GM21619 (cell line): ENCODE measurements around the gene MYCBP2.
"Not testable (repeated sequence)": the region's sequence is repeated elsewhere in the genome, so short reads cannot be mapped to it uniquely, and the experiment has no call there.

Experiments used
- ATAC-seq: cut with Tn5 transposase; IDR thresholded peaks from one replicate; pipeline ENCODE4 v1.9.1; 2021; ENCODE audit not compliant: unreplicated experiment

The MYCBP2 gene

DNA sequence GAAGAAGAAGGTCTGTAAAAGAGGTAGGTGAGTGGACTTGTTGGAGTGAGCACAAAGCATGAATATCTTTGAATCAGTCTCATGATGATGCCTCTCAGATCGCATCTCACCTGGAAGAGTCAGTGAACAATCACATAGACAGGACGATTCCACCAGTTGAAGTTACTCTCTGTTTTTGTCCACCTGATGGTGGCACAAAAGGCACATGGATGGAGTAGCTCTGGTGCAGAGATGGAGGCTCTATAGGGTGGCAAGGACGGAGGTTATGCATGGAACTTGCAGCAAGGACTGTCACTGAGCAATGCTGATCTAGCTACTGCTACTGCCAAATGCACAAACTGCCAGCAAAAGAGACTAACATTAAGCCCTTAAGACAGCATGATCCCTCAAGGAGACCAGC, 10.3 kb upstream of the MYCBP2 start:
- no peak for ATAC-seq

DNA sequence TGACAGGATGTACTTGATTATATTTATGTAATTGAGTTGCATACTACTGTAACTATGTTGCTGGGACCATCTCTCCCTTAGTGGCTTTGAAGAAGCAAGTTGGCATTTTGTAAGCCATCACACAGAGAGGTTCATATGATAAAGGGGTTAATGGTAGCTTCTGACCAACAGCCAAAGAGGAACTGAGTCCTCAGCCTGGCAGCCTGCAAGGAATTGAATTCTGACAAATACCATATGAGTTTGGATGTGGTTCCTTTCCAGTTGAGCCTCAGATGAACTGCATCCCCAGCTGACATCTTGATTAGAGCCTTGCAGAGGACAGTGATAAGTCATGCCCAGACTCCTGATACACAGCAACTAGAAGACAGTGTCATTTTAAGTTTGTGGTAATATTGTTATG, 8.6 kb upstream of the MYCBP2 start:
- ATAC-seq = no peak

GRCh38 chr13:77333594-77333993, 6.7 kb upstream of the MYCBP2 start:
- no peak for ATAC-seq

DNA sequence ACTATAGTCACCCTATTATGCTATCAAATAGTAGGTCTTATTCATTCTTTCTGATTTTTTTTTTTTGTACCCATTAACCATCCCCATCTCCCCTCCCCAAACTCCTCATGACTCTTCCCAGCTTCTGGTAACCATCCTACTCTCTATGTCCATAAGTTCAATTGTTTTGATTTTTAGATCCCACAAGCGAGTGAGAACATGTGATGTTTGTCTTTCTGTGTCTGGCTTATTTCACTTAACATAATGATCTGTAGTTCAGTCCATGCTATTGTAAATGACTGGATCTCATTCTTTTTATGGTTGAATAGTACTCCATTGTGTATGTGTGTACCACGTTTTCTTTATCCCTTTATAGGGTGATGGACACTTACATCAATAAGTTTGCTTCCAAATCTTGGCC, 4.5 kb upstream of the MYCBP2 start:
- ATAC-seq = no peak

DNA sequence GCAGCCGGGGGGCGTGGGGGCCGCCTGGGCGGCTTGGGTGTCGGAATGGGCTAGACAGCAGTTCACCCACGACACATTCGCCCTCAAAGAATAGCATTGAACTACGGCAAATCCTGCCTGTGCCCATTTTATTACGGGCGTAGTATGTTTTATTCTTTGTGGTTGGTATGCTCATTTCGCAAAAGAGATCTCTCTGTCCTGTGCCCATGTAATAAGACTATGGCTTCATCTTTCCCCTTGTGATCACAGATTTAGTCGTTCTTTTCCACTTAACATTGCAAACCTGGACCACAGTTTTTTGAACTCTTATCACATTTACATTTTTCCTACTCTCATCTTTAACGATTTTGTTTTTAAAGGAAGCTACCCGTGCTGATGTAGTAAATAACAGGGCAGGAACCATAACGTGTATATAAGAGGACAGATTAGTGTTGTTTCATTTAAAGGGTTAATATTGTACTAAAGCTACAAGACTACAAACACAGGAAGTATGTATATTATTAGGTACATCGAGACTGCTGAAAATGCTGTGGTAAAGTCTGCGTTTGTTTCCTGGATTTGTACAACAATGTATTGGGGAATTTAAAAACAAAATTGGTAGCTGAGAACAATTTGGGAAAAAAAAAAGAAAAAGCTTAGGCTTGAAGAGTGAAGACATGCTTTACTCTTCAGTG, 3.2 kb upstream of the MYCBP2 start:
- no peak for ATAC-seq

DNA sequence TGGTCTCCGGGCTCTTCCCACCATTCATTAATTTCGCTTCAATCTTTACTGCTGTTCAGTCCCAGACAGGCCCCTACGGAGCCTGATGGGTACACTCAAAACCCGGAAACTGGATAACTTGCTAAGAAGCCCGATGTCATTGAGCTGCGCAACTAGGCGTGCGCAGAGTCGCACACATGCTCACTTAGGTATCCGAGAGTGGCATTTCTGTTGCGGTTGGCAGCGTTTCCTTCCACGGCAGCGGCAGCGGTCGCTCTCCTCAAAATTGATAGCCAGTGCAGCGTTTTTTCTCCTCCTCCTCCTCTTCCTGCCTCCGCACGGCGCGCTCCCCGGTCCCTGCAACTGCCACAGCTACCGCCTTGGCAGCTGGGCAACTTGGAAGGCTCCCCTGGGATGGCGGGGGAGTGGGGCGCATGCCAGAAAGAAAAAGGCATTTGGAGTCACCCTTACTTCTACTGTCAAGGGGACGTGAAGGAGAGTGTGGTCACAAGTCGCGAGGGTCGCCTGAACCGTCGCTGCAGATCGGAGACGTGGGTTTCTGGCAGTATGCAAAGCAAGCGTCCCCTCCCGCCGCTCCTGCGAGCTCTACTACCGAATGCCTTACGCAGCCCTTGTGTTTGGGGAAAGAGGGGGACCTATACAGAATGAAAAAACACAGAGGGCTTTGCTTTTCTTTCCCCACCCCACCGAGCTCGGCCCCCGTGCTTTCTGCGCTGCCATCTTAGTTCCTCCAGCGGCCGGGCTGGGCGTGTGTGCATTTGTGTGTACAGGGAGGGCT, 2.4 kb upstream of the MYCBP2 start:
- ATAC-seq = peak; percentile 53

DNA sequence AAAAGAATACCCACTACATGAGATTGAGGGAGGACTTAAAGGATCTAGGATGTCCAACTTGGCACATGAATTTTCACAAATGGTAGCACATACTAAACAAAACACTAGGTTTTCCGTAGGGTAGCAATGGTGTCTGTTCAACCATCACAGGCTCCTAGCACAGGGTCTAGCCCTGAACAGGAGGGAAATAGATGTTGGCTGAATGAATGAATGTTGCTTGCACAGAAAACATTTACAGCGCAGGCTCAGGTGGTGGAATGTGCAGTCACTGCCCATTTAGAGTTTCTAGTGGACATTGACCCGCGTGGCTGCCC, 1.9 kb upstream of the MYCBP2 start:
- peak; percentile 9 for ATAC-seq

- no peak for ATAC-seq
These were observed 1.4 kb downstream of the MYCBP2 start for GRCh38 chr13:77325371-77325980.

- ATAC-seq = no peak
These were observed 3.0 kb downstream of the MYCBP2 start for GRCh38 chr13:77323858-77324257.

- ATAC-seq = no peak
These were observed 7.4 kb downstream of the MYCBP2 start for GRCh38 chr13:77319536-77319935.

- no peak for ATAC-seq
These were observed 8.2 kb downstream of the MYCBP2 start for GRCh38 chr13:77318741-77319140.

DNA sequence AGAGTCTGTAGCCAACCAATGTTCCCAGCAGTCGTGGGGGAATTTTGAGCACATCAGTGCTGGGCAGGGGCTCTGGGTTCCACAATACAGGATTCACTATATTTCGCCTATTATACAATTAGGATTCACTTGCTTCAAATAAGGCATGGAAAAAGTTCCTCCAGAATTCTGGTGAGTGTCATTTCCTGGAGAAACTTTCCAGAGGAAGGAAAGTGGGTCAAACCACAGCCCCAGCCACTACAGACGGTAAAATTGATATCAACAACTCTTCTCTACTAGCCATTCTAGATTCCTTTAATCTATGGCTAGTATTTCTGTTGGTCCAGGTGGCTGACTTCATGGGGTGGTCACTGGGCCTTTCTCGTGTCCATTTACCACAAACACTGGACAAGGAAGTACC, 10.5 kb downstream of the MYCBP2 start:
- no peak for ATAC-seq

DNA sequence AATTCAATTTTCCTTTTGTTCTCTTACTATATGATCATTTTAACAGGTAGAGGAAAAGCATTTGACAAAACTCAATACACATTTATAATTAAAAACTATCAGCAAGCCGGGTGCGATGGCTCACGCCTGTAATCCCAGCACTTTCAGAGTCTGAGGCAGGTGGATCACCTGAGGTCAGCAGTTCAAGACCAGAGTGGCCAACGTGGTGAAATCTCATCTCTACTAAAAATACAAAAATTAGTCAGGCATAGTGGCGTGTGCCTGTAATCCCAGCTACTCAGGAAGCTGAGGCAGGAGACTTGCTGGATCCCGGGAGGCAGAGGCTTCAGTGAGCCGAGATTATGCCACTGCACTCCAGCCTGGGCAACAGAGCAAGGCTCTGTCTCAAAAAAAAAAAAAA, 11.4 kb downstream of the MYCBP2 start:
- not testable (repeated sequence) for ATAC-seq

- no peak for ATAC-seq
These were observed 13.0 kb downstream of the MYCBP2 start for GRCh38 chr13:77313923-77314322.

DNA sequence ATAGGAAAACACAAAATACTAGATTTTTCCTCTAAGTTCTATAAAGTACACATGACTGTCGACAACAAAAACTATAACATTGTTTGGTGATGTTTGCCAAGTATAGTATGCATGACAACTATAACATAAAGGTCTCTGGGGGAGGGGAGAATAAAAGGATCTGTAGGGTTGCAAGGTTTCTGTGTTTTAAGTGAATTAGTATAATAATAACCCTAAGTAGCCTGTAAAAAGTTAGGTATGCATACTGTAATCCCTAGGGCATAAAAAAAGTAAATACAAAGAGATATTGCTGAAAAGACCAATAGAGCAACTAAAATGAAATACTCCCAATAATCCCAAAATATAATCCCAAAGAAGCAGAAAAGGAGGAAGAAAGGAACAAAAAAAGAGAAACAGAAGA, 14.6 kb downstream of the MYCBP2 start:
- ATAC-seq = no peak

DNA sequence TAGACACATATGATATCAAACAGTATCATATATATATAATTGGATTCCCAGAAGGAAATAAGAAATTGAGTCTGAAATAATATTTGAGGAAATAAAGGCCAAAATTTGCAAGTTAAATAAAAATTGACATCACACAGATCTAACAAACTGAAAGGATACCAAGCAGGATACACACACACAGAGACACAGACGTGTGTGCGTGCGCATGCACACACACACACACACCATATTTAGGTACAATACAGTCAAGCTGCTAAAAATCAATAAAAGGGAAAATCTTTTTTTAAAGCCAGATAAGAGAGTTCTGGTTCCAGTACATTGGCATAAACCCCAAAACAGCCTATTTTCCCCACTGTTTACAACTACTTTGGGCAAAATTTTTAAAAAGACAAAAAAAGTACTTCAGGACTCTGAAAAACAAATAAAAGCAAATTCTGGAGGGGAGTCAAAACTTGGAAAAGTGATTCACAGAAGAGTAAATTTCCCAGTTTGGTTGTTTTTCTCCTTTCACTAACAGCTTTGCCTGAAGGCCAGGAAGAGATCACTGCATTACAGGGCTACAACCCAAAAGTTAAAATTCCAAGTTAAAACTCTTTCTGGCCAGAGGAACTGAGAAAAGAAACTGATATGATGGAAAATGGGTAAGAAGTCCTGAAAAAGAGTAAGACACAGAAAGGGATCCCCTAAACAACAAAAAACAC, 16.2 kb downstream of the MYCBP2 start:
- no peak for ATAC-seq

- no peak for ATAC-seq
These were observed 16.7 kb downstream of the MYCBP2 start for GRCh38 chr13:77310161-77310560.

GRCh38 chr13:77309254-77309653, 17.6 kb downstream of the MYCBP2 start:
- ATAC-seq = no peak

DNA sequence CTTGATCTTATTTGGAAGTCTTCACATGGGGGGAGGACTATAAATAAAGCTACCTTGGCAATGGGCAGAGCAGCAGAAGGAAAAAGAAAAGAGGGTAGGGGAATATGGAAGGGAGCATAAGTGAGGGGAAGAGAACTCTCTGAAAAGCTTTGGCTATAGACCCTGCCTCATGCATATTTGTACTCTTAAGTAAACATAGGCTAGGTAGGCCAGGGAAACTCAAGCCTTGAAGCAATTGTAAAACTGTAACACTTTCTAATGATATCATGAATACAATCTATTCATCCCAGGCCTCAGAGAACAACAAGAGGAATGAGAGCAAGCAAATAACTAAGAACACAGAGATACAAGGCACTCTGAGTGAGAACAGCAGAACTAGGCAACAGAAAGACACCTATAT, 20.4 kb downstream of the MYCBP2 start:
- ATAC-seq = no peak

DNA sequence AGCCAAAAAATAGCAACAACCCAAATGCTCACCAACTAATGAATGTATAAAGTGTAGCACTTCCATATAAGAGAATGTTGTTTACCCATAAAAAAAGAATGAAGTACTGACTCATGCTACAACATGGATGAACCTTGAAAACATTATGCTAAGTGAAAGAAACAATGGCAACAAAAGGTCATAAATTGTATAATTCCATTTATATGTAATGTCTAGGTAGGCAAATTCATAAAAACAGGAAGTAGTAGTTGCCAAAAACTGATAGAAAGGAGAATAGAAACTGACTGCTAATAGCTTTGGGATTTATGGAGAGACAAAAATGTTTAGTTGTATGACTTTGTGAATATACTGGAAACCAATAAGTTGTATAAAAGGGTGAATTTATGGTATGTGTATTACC, 21.6 kb downstream of the MYCBP2 start:
- no peak for ATAC-seq

- no peak for ATAC-seq
These were observed 26.5 kb downstream of the MYCBP2 start for GRCh38 chr13:77300176-77301037.
